HG03175 (cell line): ENCODE measurements around the gene HMX1.

Experiments
- ATAC-seq: cut with Tn5 transposase; IDR thresholded peaks from one replicate; pipeline ENCODE4 v1.9.1; 2021; ENCODE audit warnings: mild to moderate bottlenecking, moderate library complexity; ENCODE audit not compliant: unreplicated experiment

The HMX1 gene

DNA sequence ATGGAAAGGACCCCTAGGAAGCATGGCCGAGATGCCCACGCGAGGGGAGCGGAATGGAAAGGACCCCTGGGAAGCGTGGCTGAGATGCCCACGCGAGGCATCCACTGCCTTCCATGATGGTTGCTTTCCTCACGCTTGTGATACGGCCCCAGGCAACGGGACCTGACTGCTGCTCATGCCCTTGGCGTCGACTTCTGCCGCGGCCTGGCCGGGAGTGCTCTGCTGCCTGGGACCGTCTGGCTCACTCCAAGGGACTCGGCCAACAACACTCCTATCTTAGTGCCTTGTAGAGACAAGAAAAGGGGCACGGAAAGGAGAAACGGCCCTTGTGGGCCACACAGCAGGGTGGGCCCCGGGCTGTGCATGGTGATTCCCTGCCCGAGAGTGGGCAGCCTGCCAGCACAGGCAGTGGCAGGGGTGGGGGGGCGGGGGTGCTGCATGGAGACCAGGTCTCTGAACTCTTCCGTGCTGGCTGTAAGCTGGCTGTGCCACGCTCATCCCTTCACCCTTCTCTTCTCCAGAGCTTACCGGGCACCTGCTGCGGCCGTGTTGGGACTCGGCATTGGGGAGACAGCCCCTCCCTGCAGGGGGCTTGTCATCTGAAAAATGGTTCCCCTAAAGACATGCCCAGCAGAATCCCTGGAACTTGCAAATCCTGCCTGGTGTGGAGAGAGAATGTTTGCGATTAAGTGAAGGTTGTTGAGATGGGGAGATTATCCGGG lies 38.6 kb upstream of the HMX1 start:
- ATAC-seq = no peak

DNA sequence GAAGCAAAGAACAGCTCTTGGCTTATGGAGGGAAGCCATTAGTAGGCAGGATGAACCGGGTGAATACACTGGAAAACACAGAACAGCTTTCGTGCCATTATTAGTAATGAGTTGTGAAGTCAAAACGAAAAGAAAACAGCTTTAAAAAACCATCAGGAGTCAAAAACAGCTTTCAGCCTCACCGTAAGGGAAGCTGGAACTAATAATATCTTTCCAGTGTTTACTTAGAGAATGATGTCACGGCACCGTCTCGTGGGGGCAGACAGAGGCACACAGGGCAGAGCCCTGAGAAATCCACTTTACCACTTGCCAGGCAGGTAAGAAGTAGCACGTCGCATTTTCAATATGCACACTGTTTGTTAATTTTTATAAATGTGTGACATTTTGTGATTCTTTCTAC lies 37.9 kb upstream of the HMX1 start:
- no peak for ATAC-seq

DNA sequence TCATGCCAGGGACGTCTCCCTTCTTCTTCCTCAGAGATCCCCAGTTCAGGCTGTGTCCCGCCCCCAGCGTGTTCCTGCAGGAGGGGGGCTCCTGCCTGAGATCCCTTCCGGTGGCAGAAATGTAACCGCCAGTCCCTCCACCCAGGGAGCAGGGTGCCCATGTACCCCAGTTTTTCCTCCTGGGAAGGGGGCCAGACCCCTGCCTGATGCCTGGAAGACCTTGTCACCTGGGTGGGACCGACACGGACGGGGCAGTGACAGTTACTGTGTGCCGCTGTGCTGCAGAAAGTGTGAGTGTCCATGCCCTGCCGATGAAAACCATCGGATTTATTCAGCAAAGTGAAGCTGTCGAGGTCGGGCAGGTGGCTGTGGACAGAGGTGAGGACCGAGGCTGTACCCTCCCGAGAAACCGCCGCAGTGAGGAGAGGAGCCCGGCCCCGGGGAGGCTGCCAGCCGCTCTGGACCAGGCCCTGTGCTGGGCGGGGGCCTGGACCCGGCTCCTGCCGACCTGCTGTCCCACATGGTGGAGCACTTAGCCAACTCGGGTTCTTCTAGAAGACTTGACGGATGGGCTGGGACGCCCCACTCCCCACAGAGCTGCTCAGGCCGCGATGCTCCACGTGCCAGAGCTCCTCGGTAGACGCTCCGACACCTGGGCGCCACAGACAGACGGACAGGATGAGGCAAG lies 36.7 kb upstream of the HMX1 start:
- ATAC-seq = no peak

DNA sequence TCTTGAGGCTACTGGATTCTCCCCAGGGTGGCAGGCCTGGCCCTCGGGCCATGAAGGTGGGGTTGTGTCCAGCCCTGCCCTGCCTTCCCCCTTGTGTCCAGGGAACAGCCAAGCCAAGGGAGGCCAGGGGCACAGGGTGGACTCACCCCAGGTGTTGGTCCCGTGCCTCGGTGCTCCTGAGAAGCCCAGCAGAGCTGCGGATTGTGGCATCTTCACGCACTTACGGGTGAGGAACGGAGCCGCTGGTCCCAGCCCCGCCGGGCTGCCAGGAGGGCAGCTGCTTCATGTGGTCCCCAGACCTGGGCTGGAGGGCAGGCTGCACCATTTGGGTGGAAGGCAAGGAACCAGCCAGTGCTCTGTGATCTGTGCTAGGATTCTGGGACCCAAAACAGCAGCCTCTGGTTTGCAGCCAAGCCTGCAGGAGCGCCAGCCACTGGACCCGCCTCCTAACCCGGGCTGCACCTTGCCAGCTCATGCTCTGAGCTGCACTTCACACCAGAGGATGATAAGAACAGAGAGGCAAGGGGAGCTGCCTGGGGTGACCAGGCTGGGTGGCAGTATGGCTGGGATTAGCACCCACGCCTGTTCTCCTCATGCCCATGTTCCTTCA lies 36.1 kb upstream of the HMX1 start:
- ATAC-seq = no peak

DNA sequence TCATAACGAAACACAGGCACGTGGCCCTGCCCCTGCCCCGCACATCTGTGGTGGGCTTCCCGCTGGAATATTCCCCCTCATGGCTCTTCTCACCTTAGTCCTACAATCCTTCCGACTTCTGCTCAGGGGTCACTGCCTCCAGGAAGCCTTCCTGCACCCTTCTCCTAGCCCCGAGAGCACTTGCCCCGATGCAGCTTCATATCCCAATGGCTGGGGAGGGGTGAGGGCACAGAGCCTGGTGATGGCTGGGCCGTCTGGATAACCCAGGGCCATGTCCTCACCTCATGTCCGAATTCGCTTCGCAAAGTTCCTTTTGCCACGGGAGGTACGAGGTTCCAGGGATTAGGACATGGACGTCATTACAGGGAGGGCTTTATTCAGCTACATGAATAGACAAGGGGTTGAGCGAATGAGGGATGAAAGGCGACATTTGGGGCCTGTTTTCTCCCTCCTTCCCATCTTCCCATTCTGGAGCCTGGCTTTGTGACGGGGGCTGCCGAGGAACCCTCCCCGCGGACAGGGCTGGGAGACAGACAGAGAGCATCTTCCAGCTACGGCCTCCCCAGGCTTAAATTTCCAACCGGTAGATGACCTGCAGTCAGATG lies 35.5 kb upstream of the HMX1 start:
- ATAC-seq = no peak

DNA sequence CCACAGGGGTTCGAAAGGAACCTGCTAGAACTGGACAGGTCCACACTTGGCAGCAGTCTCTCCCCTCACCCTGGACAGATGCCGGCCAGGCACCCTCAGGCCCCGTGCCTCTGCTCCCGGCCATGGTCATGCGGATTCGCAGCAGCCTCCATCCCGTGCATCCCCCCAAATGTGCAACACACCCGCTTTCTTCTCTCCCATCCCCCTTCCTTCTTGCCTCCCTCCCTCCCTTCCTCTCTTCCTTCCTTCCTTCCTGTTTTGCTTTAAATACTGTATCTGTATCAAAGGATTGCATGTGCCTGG lies 35.0 kb upstream of the HMX1 start:
- ATAC-seq = no peak

DNA sequence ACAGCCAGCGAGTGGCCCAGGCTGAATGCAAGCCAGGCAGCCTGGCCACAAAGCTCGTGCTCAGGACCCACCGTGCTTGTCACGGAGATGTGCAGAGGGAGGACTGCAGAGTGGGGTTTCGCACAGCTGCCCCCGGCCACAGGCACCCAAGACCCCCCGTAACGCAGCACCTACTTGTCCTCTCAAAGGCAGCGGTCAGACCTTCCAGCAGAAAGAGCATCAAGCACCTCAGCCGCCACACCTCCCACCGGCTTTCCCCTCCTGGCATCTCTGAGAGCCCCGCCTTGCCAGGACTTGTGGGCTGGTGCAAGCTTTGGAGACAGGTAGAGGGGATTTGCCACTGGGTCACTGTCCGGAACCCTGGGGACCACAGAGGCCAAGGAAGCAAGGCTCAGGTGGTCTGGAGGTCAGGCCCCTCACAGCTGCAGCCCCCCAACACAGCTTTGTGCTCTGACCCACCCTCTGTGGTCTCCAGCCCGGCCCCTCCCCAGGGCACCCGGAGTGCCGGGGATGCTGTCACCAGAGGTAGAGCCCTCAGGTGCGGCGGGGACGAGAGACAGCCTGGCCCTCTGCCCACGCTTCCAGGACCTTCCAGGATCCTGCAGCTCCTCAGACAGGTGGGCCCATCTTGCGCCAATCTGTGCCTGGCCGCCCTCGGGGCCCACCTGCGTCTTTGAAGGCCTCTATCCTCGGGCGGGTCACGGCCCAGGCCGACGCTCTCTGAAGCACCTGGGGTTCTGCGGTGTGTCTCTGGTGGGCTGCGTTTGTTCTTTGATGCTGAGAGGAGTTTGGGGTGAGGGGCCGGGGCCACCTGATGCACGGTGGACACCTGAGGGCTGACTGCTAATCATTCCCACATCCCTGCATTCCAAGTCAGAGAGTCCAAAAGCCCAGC lies 34.4 kb upstream of the HMX1 start:
- no peak for ATAC-seq

DNA sequence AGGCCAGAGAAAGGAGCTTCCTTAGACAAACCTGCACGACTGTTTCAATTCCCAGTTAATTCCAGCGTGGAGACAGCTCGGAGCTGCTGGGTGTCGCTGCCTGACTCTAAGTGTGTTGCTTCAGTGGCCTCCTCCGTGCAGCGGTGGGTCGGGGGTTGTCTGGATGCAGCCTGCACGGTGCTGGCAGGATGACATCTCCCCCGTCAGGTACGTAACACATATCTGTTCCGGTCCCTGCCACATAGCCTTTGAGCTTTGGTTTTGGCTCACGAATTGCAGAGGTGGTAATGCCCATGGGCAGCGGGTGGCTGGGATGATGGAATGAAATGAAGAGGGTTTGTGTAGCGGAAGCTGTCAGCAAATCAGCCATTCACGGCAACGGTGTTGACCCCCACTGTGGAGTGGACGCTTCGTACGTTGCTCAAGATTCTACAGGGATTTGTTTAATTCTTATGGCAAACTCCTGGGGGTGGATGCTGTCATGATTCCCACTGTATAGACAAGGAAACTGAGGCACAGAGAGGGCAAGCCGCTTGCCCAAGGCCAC lies 33.7 kb upstream of the HMX1 start:
- no peak for ATAC-seq

DNA sequence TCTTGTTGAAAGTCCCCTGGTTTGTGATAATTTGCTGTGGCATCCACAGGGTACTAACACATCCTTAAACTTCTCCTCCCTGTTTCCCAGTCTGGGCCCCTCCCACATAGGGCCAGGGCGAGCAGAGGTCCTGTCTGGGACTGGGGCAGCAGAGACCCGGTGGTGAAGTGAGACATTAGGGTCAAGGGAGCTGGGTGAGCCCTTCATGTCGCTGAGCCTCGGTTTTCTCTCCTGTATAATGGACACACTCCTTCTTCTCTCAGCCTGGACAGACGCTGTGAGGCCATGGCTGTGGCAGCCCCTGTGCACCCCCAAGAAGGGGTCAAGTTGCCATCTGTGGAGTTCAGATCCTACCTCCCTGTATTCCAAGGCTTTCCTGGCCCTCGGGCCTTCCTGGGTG lies 33.0 kb upstream of the HMX1 start:
- ATAC-seq = no peak

DNA sequence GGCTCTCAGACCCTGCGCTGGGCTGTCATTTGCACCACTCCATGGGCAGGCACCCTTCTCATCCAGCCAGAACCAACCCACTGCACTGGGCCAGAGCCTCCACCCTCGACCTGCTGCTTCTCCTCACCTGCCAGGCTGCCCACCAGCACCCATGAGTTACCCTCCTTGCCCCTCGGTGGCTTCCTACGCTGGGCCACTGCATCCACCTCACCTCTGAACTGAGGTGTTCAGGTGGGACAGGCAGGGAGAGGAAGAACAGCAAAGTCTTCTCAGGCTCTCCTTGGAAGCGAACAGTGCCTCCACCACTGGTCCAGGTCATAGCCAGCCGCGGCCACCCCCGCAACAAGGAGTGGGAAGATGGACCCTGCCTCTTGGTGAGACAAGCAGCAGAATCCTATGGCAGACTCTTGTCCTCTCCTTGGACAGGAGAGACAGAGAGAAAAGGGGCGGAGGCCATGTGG lies 32.4 kb upstream of the HMX1 start:
- ATAC-seq = no peak

DNA sequence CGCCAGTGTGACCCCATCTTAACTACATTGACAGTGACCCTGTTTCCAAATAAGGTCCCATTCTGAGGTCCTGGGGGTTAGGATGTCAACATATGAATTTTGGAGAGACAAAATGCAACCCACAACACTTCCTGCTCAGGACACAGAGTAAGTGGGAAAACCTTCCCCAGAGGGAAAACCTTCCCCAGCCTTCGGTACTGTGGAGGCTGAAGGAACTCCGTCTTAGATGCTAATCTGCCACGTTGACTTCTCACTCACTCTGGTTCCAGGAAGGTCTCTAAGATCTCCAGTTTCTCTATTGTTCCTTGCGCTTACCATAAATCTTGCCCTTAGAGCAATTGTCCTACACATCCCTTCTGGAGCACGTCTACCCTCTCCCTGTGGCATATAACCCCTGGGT lies 29.7 kb upstream of the HMX1 start:
- ATAC-seq = no peak

DNA sequence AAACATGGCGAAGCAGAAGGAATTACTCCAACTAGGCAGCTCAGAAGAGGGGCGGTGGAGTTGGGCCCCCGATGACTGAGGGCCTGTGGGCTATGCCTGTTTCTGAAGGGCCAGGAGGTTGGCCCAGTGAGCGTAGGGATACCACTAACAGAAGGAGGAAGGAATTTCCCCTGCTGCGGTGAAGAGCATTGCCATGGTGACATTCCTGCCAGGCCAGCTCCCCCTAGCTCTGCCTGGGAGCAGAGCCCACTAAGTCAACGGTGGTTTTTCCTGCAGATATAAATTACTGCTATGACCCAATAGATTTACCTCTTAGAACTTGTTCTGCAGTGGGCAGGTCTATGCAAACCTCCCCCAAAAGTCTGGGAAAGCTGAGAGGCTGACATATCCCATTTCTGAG lies 28.9 kb upstream of the HMX1 start:
- ATAC-seq = no peak

DNA sequence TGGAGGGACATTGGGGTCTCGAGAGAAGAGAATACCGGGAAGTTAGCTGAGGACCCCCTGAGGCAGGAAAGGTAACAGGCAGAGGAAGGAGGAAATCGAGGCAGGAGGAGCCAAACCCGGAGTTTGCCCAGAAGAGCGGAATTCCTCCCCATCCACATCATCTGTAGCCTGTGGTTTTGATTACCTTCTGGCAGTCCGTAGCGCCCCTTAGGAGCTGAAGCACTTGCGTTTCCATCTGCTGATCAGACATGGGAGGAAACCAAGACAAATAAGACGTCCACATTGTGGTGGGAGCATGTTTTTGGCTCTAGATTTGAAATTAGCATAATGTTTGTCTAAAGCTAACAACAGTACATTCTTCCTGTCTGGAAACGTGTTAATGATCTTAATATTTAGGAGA lies 26.8 kb upstream of the HMX1 start:
- ATAC-seq = no peak

DNA sequence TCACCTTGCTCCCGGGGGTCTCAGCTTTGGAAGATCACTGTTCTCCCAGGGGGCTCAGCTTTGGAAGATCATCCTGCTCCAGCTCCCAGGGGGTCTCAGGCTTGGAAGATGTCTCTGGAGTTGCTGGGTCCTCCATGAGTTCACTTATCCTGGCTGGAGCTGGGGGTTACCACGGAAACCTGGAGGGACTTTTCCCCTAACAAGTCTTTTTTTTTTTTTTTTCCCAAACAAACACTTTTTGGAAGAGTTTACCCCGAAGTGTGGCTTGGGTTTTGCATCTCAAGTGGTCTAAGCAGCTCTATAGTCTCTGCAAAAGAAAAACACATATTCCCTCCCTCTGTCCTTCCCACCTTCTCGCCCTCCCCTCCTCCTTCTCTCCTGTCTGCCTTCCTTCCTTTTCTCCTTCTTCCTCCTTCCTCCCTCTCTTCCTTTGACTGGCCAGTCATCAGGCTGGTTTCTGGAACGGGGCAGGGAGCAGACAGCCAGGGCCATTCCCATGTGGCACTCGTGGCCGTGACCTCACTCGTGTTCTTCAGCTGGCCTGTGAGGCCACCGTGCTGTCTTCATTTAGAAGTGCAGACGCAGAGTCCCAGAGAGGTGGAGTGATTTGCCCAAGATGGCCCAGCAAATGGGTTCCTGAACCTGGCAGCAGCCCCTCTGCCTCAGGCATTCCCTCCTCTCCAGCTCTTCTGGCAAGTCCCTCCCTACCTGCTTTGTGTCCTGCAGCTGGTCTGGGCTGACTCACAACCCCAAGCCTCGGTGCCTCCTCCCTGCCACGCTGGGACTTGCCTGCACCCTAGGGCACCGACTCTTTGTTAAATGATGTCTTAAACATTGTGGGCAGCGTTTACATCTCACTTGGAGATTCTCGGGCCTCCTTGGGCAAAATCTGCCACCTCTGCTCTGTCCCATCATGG lies 25.9 kb upstream of the HMX1 start:
- no peak for ATAC-seq

DNA sequence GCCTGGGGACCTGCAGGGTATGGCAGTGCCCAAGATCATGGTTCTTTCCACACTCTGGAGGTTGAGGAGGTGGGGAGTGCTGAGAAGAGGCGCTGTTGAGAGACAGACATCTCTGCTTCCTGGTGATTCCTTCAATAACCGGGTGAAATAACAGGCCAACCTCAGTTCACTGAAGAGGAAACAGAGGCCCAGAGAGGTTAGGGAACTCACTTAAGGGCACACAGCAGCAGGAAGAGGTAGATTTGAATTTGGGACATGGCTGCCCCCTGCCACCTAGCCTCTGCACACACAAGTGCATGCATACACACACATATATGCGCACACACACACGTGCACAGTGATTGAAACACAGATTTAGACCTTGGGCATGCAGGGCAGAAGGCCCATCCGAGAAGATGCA lies 24.9 kb upstream of the HMX1 start:
- no peak for ATAC-seq

DNA sequence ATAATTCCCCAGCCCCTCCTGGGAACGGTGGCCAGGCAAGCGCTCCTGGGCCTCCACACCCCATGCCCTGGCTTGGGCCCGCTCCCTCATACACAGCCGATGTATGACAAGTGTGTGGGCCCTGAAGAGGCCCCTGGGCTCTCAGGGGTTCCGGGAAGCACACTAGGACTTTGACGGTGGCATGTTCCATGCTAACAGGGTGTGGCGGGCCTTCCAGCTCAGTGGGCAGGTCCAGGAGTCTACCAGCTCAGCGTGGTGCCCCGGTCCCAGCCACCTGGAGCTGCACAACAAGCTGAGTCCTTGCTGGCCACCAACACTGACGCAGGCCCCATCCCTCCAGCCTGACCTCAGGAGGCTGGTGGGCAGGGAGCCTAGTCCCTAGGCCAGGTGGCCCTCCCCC lies 24.4 kb upstream of the HMX1 start:
- ATAC-seq = no peak

DNA sequence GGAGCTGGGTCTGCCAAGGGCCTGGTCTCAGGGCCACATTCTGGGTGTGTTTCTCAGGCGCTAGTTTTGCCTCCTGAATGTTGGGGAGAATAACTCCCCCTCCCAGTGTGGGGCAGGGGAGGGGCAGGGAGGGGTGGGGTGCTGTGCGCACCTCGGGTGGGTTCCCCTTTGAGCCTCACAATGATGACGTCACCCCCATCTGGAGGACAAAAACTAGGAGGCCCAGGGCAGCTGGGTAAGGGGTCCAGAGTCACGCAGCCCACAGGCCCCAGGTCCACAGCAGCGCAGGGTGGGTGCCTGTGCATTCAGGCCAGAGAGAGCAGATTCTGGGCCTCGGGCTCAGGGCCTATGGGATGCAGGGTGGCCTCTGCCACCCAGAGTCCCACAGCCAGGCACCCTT lies 23.7 kb upstream of the HMX1 start:
- no peak for ATAC-seq

DNA sequence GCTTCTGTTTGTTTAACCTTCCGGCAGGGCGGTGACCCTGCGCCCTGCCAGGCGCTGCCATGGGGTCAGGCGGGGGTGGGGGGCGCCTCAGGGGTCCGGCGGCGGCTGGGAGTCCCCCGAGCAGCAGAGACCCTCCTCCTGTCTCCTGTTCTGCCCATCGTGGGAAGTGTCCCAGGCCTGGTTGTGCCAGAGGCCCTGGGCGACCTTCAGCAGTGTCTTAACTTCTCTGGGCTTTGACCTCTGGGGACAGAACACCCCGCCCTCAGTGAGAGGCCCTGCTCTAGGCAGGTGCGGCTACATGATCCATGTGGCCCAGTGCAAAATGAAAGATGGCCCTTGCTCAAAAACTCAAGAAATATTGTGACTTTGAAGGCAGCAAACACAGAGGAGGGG lies 22.8 kb upstream of the HMX1 start:
- no peak for ATAC-seq

DNA sequence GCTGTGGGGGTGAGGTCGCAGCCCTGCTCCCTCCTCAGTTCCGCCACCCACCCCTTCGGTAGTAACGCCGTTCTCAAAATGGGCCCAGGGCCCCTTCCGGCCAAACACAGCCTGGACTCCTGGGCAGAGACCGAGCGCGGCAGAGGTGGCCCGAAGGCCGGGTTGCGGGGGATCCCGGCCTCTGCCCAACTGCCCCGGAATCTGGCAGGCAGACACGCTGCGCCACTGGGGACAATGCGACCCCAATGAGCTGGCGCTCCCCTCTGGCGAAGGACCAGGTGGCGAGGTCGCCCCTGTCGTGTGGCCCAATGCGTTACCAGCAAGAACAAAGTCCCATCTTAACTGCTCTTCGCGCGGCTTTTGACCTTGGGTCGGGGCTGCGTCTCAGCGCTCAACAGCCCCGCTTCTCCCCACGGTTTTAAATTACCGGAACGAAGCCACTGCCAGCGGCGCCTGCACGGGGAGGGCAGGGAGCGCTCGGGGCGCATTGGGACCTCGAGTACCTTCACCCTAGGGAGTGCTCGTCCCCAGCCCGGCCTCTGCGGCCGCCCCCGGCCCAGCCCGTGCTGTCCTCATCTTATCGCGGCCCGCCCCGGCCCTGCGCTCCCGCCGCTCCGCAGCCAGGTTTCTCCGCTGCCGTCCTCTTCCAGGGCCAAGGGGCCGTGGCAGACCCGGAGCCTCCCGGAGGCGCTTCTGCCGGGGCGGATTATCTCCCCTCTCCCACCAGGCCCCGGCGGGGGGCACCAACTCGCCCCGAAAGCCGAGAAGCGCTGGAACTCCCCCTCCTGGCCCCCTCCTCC lies 22.2 kb upstream of the HMX1 start:
- no peak for ATAC-seq
